Stimulated activated CD8-positive, alpha-beta memory T cell treated with anti-CD3 and anti-CD28 coated beads, Interleukin-7, amount 100 ng/mL, for 4 hours (primary cell): ENCODE data around the gene DYNLT5.
A peak's percentile ranks its signal among the peaks of the same experiment; 100 is the strongest.
"Not testable (repeated sequence)": the region's sequence is repeated elsewhere in the genome, so short reads cannot be mapped to it uniquely, and the experiment has no call there.

Experiments used
- DNase-seq, 2 donors: peaks; one replicate each; pipeline ENCODE4 v3.0.0-alpha.2; 2020; ENCODE audit warnings: low read depth in 2 of 2

DYNLT5 gene

GRCh38 chr1:66752000-66752592, at the start of gene DYNLT5:
TSS of gene DYNLT5 (plus strand) at chr1:66752459. CDS start at chr1:66754659, 2,200 bp downstream.
- DNase-seq = no peak

DNA sequence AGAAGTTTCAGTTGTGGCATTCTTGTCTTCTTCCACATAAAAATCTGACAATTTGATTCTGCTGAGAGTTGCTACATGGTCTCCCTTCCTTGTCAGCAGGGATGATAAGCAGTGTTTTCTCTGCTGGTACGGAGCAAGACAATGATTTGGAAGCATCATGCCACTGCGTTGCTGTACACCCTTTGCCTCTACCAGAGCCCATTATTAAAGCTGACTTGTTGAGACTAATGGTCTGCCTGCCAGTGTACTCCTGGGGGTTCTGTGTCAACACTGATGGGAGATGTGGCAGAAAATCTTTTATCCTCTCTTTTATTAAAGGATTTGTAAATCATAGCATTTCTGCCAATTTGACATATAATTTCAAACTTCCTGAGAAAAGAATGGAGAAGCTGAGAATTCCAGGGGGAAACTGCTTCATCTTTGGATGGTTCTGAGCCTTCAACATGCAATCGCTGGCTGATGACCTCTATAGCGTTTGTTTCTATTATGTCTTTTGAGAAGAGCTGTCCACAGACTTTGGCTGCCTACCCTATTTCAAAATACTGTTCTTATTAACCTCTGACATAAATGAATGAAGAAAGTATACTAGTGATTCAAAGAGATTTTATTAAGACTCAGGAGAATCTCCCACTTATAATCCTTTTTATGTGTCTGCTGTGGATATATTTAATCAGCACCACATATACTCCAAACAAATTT, 47.9 kb upstream of the DYNLT5 start:
- DNase-seq = no peak

- no peak for DNase-seq
Observed at GRCh38 chr1:66705110-66705509, 47.1 kb upstream of the DYNLT5 start.

- no peak for DNase-seq
Observed at GRCh38 chr1:66711420-66711819, 40.8 kb upstream of the DYNLT5 start.

DNA sequence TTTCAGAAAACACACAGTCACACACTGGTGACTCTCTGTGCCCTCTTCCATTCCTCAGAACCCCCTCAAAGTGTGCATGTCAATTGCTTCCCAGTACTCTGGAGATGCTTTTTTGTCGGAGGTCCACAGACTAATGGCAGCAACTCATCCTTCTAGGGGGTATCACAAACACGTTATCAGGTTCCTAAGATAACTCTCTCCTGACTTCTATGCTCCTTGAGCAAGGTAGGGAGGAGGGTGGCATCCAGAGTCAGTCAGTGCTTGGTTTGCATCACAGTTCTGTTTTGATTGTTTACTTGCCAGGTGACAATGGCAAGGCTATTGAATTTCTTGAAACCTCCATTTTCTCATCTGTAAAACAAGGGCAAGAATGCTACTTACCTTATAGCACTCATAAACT, 39.4 kb upstream of the DYNLT5 start:
- no peak for DNase-seq

GRCh38 chr1:66723985-66724384, 28.3 kb upstream of the DYNLT5 start:
- DNase-seq = no peak

DNA sequence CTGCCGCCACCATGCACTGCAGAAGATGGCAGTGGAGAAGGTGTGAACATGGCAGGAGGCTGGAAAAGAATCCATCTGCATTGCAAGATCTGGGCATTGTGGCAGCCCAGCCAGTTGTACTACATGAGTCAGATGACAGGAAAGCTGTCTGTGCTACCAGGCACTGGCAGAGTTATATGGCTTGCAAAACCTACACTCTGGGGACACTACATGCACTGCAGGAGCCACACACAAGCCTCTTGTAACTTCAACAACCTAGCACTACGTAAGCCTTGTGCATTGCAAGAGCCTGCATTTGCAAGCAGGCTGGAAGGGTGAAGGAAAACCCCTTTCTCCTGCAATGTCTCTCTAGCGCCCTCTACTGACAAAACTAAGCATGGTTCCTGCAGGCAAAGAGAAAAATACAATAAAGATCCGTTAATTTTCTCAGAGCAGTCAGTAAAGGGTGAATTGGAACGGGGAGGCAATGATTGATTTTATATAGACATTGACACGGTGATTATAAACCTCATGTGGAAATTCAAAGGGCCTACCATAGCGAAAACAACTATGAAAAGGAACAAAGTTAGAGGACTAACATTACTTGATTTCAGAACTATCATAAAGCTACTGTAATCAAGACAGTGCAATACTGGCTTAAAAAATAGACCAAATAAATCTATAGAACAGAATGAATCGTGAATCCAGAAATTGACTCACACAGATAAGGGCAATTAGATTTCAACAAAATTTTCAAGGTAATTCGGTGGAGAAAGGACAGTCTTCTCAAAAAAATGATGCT, 26.2 kb upstream of the DYNLT5 start:
- DNase-seq = peak in 1 of 2 donors; percentile 6

- no peak for DNase-seq
Observed at GRCh38 chr1:66728021-66728420, 24.2 kb upstream of the DYNLT5 start.

DNA sequence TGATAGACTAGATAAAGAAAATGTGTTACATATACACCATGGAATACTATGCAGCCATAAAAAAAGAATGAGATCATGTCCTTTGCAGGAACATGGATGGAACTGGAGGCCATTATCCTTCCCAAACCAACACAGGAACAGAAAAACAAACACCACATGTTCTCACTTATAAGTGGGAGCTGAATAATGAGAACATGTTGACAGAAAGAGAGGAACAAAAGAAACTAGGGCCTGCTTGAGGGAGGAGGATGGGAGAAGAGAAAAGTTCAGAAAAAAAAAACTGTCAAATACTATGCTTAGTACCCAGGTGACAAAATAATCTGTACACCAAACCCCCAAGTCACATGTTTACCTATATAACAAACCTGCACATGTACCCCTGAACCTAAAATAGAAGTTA, 23.5 kb upstream of the DYNLT5 start:
- not testable (repeated sequence) for DNase-seq

DNA sequence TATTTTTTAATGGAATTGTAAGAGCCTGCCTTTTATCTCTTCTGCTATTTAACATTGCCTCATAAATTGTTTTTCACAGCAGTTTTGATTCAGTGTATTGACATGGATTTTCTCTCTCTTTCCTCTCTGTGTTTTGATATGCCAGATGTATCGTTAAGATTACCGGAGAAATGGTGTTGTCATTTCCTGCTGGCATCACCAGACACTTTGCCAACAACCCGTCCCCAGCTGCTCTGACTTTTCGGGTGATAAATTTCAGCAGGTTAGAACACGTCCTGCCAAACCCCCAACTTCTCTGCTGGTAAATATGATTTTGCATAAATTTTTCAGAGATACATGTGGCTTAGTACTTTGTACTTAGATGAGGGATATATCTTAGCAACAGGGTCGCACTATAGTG, 23.1 kb upstream of the DYNLT5 start:
- DNase-seq = no peak

- DNase-seq = no peak
Observed at GRCh38 chr1:66729523-66729922, 22.7 kb upstream of the DYNLT5 start.

DNA sequence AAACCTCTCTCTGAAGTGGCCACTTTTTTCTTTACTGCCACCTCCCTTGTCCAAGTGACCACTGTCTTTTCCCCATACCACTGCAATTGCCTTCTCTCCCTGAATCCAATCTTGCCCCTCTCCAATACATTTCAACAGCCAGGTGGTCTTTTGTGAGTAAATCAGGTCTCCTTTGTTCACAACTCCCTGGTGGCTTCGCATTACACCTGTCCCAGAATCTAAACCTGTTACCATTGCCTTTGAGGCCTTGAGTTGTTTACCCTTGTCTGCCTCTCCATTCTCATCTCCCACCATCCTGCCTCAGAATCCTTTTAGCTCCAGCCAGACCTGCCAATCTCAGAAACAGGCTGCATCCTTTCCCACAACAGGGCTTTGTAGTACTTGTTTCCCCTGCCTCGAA, 21.8 kb upstream of the DYNLT5 start:
- no peak for DNase-seq

GRCh38 chr1:66731170-66731865, 20.9 kb upstream of the DYNLT5 start:
- no peak for DNase-seq

DNA sequence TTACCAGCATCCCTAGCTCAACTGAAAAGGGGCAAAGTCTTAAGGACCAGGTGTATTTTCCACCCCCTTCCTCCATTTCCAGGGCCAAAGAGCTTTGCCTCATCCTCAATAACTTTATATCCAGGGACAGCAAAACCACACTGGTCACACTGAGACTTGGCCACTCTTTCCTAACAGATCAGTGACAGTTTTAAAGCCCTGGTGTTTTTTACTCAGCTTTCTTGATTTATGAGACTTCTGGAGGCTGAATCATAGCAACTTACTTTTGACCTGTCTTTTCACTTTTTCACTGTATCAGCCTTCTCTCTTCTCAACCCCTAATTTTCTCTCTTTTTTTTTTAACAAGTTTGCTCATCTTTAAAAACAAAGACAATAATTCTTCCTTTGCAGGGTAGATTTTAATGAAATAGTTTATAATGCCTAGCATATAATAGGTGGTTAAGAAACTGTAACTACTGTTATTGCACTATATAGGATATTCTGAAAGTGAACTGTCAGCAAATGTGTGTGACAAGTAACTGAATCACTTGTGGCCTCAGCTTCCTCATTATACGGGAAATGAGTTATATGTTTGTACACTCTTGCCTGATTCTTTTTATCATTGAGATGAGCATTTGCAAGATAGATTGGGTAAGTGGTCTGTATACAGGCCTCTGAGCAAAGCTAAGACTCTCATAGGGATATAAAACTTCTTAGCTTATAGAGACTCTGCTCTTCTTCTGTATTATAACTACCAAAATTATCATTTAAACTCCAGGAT, 19.7 kb upstream of the DYNLT5 start:
- DNase-seq = no peak

- DNase-seq = no peak
Observed at GRCh38 chr1:66733348-66734017, 18.8 kb upstream of the DYNLT5 start.

DNA sequence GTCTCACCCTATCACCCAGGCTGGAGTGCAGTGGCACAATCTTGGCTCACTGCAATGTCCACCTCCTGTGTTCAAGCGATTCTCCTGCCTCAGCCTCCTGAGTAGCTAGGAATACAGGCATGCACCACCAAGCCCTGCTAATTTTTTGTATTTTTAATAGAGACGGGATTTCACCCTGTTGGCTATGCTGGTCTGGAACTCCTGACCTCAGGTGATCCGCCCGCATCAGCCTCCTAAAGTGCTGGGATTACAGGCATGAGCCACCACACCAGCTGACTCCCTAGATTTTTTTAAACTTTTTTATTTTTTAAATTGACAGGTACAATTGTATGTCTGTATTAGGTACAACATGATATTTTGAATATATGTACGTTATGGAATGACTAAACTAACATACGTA, 17.7 kb upstream of the DYNLT5 start:
- DNase-seq = not testable (repeated sequence)

GRCh38 chr1:66737836-66738235, 14.4 kb upstream of the DYNLT5 start:
- no peak for DNase-seq

DNA sequence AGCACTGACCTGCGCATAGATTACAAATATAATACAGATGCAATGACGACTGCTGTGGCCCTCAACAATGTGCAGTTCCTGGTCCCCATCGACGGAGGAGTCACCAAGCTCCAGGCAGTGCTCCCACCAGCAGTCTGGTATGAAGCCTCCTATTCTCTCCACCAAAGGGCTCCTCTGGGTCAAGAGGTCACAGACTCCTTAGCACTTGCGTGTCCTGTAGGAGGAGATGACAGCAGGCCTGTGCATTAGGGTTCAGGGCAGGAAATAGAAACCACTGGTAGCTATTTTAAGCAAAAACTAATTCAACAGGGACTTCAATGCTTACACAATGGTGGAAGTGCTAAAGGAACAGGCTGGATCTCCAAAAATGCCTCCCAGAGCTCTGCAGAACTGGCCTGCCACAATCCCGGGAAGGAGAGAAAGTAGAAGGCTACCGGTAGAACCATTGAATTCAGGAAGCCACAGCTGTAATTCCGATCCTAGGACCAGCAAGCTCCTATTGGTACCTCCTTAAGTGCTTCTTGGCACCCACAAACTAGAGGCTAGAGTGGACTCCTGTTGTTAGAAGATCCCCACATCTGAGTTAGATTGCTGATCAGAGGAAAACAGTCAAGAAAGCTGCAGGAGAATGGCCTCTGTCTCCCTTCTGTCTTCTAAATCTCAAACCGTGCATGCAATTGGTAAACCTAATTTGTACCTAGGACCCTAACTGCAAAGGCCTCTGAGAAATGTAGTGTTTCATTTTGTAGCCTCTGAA, 12.7 kb upstream of the DYNLT5 start:
- DNase-seq = no peak

- DNase-seq = no peak
Observed at GRCh38 chr1:66745451-66745850, 6.8 kb upstream of the DYNLT5 start.

- DNase-seq = no peak
Observed at GRCh38 chr1:66747501-66747900, 4.8 kb upstream of the DYNLT5 start.
